Esophagus muscularis mucosa (tissue), 4 donors: ENCODE results near the gene HOXD4. TPM values are rescaled to one million over a fixed set of nuclear protein-coding genes. Genes with fewer than 3 reads are reported as not detected.
A peak's percentile ranks its signal among the peaks of the same experiment; 100 is the strongest.

Experiments used
- DNase-seq: peaks from one replicate; pipeline ENCODE4 v3.0.0-alpha.2; 2017; ENCODE audit errors: extremely low spot score
- H3K27ac ChIP-seq, 4 donors: fragments of 200-600 bp; sonication (generic); replicated peaks in 1 of 4; 1 replicate in 3 of 4; 2 replicates in 1 of 4; pipeline ENCODE4 v1.5.1; 2016 to 2019; ENCODE audit warnings: mild to moderate bottlenecking in 1 of 4
- H3K27me3 ChIP-seq, 4 donors: fragments of 200-600 bp; sonication (generic); one replicate each; pipeline versions ENCODE4 v1.5.1 to v1.6.0; 2016 to 2019
- H3K36me3 ChIP-seq, 4 donors: fragments of 200-600 bp; sonication (generic); one replicate each; pipeline ENCODE4 v1.5.1; 2016 to 2019
- H3K4me1 ChIP-seq, 4 donors: fragments of 200-600 bp; sonication (generic); one replicate each; pipeline ENCODE4 v1.5.1; 2016 to 2019
- H3K4me3 ChIP-seq, 4 donors: fragments of 200-600 bp; sonication (generic); 1 replicate in 2 of 4; 2 replicates in 2 of 4; pipeline ENCODE4 v1.5.1; 2016 to 2019; ENCODE audit warnings: mild to moderate bottlenecking in 4 of 4, moderate library complexity in 1 of 4
- H3K9me3 ChIP-seq, 4 donors: fragments of 200-600 bp; sonication (generic); 1 replicate in 3 of 4; 2 replicates in 1 of 4; pipeline ENCODE4 v1.5.1; 2016 to 2019
- CTCF ChIP-seq, 3 experiments: fragments of 200-600 bp in 2 of 3; fragments of 450-650 bp in 1 of 3; sonication (generic) in 2 of 3; IDR thresholded peaks; one replicate each; pipeline ENCODE4 v1.5.1; 2017 to 2019; ENCODE audit warnings: antibody characterized with exemption in 3 of 3, mild to moderate bottlenecking in 2 of 3, moderate library complexity in 1 of 3
- EP300 ChIP-seq: sonication (generic); formaldehyde crosslinking; IDR thresholded peaks from one replicate; pipeline ENCODE4 v1.6.1; 2017; ENCODE audit warnings: antibody characterized with exemption
- POLR2A ChIP-seq: fragments of 450-650 bp; IDR thresholded peaks from one replicate; pipeline ENCODE4 v1.6.1; 2017; ENCODE audit warnings: antibody characterized with exemption, moderate library complexity, mild to moderate bottlenecking, low read depth
- POLR2AphosphoS5 ChIP-seq, 2 donors: sonication (generic); formaldehyde crosslinking; IDR thresholded peaks; one replicate each; pipeline ENCODE4 v1.6.1; 2017; ENCODE audit warnings: antibody characterized with exemption in 2 of 2
- WGBS: methylation state at CpG from one replicate; pipeline ENCODE4 v1.1.5; 2018; 5-methylcytosine and 5-hydroxymethylcytosine counted together
- intact Hi-C: fragments of 100-400 bp; cut with DNase I; formaldehyde crosslinking; loops from one replicate; pipeline ENCODE4 v1.15.1; 2023
- total RNA-seq, 4 donors: library from RNA; depleted of rRNA; stranded (reverse); fragments of >200 nt; gene quantifications; one replicate each; pipeline versions ENCODE4 v1.1.0 to v1.2.1, GENCODE V29; 2016

HOXD4 gene
- total RNA-seq, 4 donors from 2014 or later: 0.66 to 2.9 (median 1.9) TPM

- Histone ChIP-seq H3K27ac (no peak overlapping the region), H3K9me3 (no peaks in the 10 kb centered on the region), H3K36me3 (no peaks in the 10 kb centered on the region), H3K4me3 (no peak overlapping the region), H3K27me3 (peaks cover 7 to 100% (median 83%) of the 10 kb centered on the region in 4 donors), H3K4me1 (peaks cover 19 to 53% (median 35%) of the 10 kb centered on the region in 4 donors)
- TF ChIP-seq POLR2A (no peak), CTCF (IDR thresholded peaks at IDR 0.05) (no peak), POLR2AphosphoS5 (IDR thresholded peaks at IDR 0.05) (no peak), EP300 (no peak)
- no peak for DNase-seq
- intact Hi-C loops: no loop called here
Observed at GRCh38 chr2:176133389-176133788, 18.0 kb upstream of the HOXD4 start.

GRCh38 chr2:176134035-176134434 lies 17.3 kb upstream of the HOXD4 start:
- Histone ChIP-seq H3K27me3 (peaks cover 11 to 100% (median 81%) of the 10 kb centered on the region in 4 donors), H3K36me3 (no peaks in the 10 kb centered on the region), H3K27ac (no peak overlapping the region), H3K9me3 (no peaks in the 10 kb centered on the region), H3K4me3 (no peak overlapping the region), H3K4me1 (peaks cover 18 to 53% (median 29%) of the 10 kb centered on the region in 4 donors)
- no peak for DNase-seq
- intact Hi-C loops: no loop called here
- WGBS: 33% methylated on average over 4 of the region's 4 CpGs
- no peak for TF ChIP-seq POLR2A
- no peak for TF ChIP-seq EP300
- TF ChIP-seq POLR2AphosphoS5 (IDR thresholded peaks at IDR 0.05): no peak
- TF ChIP-seq CTCF (IDR thresholded peaks at IDR 0.05): no peak

GRCh38 chr2:176135035-176135440 lies 16.3 kb upstream of the HOXD4 start:
- TF ChIP-seq CTCF (IDR thresholded peaks at IDR 0.05) (no peak), POLR2AphosphoS5 (IDR thresholded peaks at IDR 0.05) (no peak), EP300 (no peak), POLR2A (no peak)
- Histone ChIP-seq H3K27ac (peak overlapping the region in 2 of 4 donors; percentile 59 to 75), H3K27me3 (peaks cover 14 to 100% (median 82%) of the 10 kb centered on the region in 4 donors), H3K36me3 (no peaks in the 10 kb centered on the region), H3K4me3 (no peak overlapping the region), H3K9me3 (no peaks in the 10 kb centered on the region), H3K4me1 (peaks cover 19 to 53% (median 29%) of the 10 kb centered on the region in 4 donors)
- no peak for DNase-seq
- intact Hi-C loops: no loop called here

GRCh38 chr2:176136374-176137251 lies 14.7 kb upstream of the HOXD4 start:
- intact Hi-C loops: no loop called here
- DNase-seq: no peak

More at GRCh38 chr2:176136374-176137251, 14.7 kb upstream of the HOXD4 start:
- Histone ChIP-seq H3K4me1 (peaks cover 22 to 51% (median 33%) of the 10 kb centered on the region in 4 donors), H3K27ac (peak overlapping the region; percentile 59 to 75 (median 68)), H3K36me3 (no peaks in the 10 kb centered on the region), H3K27me3 (peaks cover 14 to 98% (median 73%) of the 10 kb centered on the region in 4 donors), H3K4me3 (peak overlapping the region; percentile 49 to 60 (median 53)), H3K9me3 (no peaks in the 10 kb centered on the region)
- 2% methylated on average over 33 of the region's 71 CpGs for WGBS
- TF ChIP-seq POLR2AphosphoS5 (IDR thresholded peaks at IDR 0.05): no peak
- TF ChIP-seq CTCF (IDR thresholded peaks at IDR 0.05): no peak
- no peak for TF ChIP-seq POLR2A
- TF ChIP-seq EP300: no peak
